Mesendoderm (in vitro differentiated cells): Measurements from ENCODE around the gene HMOX1.
"Not testable (repeated sequence)": the region's sequence is repeated elsewhere in the genome, so short reads cannot be mapped to it uniquely, and the experiment has no call there.

ENCODE experiments used
- DNase-seq: peaks from one replicate; pipeline ENCODE4 v3.0.0; 2013
- H2AK5ac ChIP-seq: 2 replicates; pipeline ENCODE4 v1.6.1; 2013; ENCODE audit warnings: low read length, inconsistent platforms
- H2BK120ac ChIP-seq: 2 replicates; pipeline ENCODE4 v1.6.1; 2013; ENCODE audit warnings: low read depth, mild to moderate bottlenecking, low read length, moderate library complexity, mixed read lengths
- H2BK15ac ChIP-seq: replicated peaks from 2 replicates; pipeline ENCODE4 v1.6.1; 2013; ENCODE audit warnings: low read depth, mild to moderate bottlenecking, moderate library complexity
- H2BK5ac ChIP-seq: 2 replicates; pipeline ENCODE4 v1.6.1; 2013; ENCODE audit warnings: low read length, inconsistent platforms
- H3K18ac ChIP-seq: 2 replicates; pipeline ENCODE4 v1.6.1; 2013; ENCODE audit warnings: mild to moderate bottlenecking, low read length, mixed read lengths
- H3K23ac ChIP-seq: one replicate; pipeline ENCODE4 v1.6.1; 2013; ENCODE audit warnings: low read length
- H3K27ac ChIP-seq: 2 replicates; pipeline ENCODE4 v1.5.1; 2013; ENCODE audit warnings: low read depth, mild to moderate bottlenecking, inconsistent platforms, low read length, moderate library complexity
- H3K27me3 ChIP-seq: 2 replicates; pipeline ENCODE4 v1.6.1; 2013; ENCODE audit warnings: low read length, control low read depth, mild to moderate bottlenecking, inconsistent platforms; ENCODE audit not compliant: insufficient read depth, poor library complexity
- H3K36me3 ChIP-seq: 2 replicates; pipeline ENCODE4 v1.6.1; 2013; ENCODE audit warnings: low read length, inconsistent platforms; ENCODE audit not compliant: control insufficient read depth, insufficient read depth
- H3K4ac ChIP-seq: one replicate; pipeline ENCODE4 v1.6.1; 2013; ENCODE audit warnings: low read depth, mild to moderate bottlenecking, low read length, moderate library complexity
- H3K4me1 ChIP-seq: 2 replicates; pipeline ENCODE4 v1.6.1; 2013; ENCODE audit warnings: low read depth, low read length, inconsistent platforms; ENCODE audit not compliant: control insufficient read depth
- H3K4me2 ChIP-seq: 2 replicates; pipeline ENCODE4 v1.6.1; 2013; ENCODE audit warnings: low read length
- H3K4me3 ChIP-seq: 2 replicates; pipeline ENCODE4 v1.5.1; 2013; ENCODE audit warnings: mild to moderate bottlenecking, low read length
- H3K56ac ChIP-seq: one replicate; pipeline ENCODE4 v1.6.1; 2013; ENCODE audit warnings: low read length
- H3K79me1 ChIP-seq: 2 replicates; pipeline ENCODE4 v1.6.1; 2013; ENCODE audit warnings: low read length, inconsistent platforms
- H3K79me2 ChIP-seq: 2 replicates; pipeline ENCODE4 v1.6.1; 2013; ENCODE audit warnings: mild to moderate bottlenecking, low read length; ENCODE audit not compliant: control insufficient read depth, insufficient read depth
- H3K9ac ChIP-seq: 2 replicates; pipeline ENCODE4 v1.6.1; 2013; ENCODE audit warnings: low read length, inconsistent platforms
- H4K5ac ChIP-seq: one replicate; pipeline ENCODE4 v1.6.1; 2013; ENCODE audit warnings: low read length
- H4K8ac ChIP-seq: one replicate; pipeline ENCODE4 v1.6.1; 2013; ENCODE audit warnings: low read depth, mild to moderate bottlenecking, control low read depth, low read length, moderate library complexity
- WGBS: extraction: QIAGEN DNeasy Blood & Tissue Kit; methylation state at CpG from one replicate; pipeline ENCODE4 v1.1.7; 2013; ENCODE audit warnings: low lambda C conversion rate, missing lambda C conversion rate; ENCODE audit not compliant: insufficient coverage; ENCODE audit errors: extremely low coverage; 5-methylcytosine and 5-hydroxymethylcytosine counted together

HMOX1 gene

GRCh38 chr22:35435201-35435740 lies 54.4 kb downstream of the HMOX1 start:
- H3K27ac ChIP-seq: no peak overlapping the region
- H3K56ac ChIP-seq: no peak overlapping the region
- H3K36me3 ChIP-seq: peaks cover 5% of the 10 kb centered on the region
- no peak for DNase-seq
- no peak overlapping the region for H3K18ac ChIP-seq
- no peak overlapping the region for H3K4me3 ChIP-seq
- H3K79me1 ChIP-seq: no peaks in the 10 kb centered on the region
- H3K79me2 ChIP-seq: no peaks in the 10 kb centered on the region
- no peak overlapping the region for H2BK5ac ChIP-seq
- H3K9ac ChIP-seq: no peak overlapping the region
- no peak overlapping the region for H3K23ac ChIP-seq
- no peak overlapping the region for H2AK5ac ChIP-seq
- H4K8ac ChIP-seq: no peak overlapping the region
- no peaks in the 10 kb centered on the region for H3K27me3 ChIP-seq
- H2BK120ac ChIP-seq: no peak overlapping the region
- H3K4me2 ChIP-seq: no peak overlapping the region
- H2BK15ac ChIP-seq: no peak overlapping the region
- H3K4ac ChIP-seq: no peak overlapping the region
- no peak overlapping the region for H4K5ac ChIP-seq
- no peaks in the 10 kb centered on the region for H3K4me1 ChIP-seq
- WGBS: no CpG with 5 or more reads among the region's 8 CpGs

DNA sequence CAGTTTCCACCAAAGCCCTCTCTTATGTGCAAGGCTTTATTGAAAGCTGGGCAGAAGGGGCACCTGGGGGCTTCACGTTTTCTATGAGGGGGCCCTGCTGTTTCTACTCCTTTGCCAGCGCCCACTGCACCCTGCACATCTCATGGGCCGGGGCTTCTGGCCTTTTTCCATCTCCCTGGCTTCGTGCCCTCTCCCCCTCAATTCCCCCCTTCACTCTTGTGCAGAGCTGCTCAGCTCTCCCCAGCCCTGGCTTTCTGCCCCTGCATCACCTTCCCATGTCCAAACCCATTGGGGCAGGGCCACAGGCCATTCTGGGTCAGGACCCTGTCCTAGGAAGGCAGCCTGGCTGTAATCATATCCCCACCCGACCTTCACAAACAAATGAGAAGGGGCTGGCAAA lies 55.5 kb downstream of the HMOX1 start:
- Histone ChIP-seq H3K36me3 (peaks cover 5% of the 10 kb centered on the region), H4K8ac (no peak overlapping the region), H3K79me2 (no peaks in the 10 kb centered on the region), H3K4ac (no peak overlapping the region), H3K23ac (no peak overlapping the region), H2BK5ac (no peak overlapping the region), H3K27ac (no peak overlapping the region), H3K56ac (no peak overlapping the region), H3K27me3 (no peaks in the 10 kb centered on the region), H2AK5ac (no peak overlapping the region), H3K4me3 (no peak overlapping the region), H4K5ac (no peak overlapping the region), H2BK120ac (no peak overlapping the region), H3K4me2 (no peak overlapping the region), H3K18ac (no peak overlapping the region), H2BK15ac (no peak overlapping the region), H3K4me1 (no peaks in the 10 kb centered on the region), H3K9ac (no peak overlapping the region), H3K79me1 (no peaks in the 10 kb centered on the region)
- WGBS: no CpG with 5 or more reads among the region's 5 CpGs
- DNase-seq: no peak

- Histone ChIP-seq H2BK5ac (no peak overlapping the region), H3K27ac (no peak overlapping the region), H3K79me2 (no peaks in the 10 kb centered on the region), H3K23ac (no peak overlapping the region), H3K4me1 (no peaks in the 10 kb centered on the region), H3K4ac (no peak overlapping the region), H2AK5ac (no peak overlapping the region), H3K36me3 (peaks cover 3% of the 10 kb centered on the region), H3K4me3 (no peak overlapping the region), H3K56ac (no peak overlapping the region), H3K9ac (no peak overlapping the region), H3K27me3 (no peaks in the 10 kb centered on the region), H4K8ac (no peak overlapping the region), H2BK120ac (no peak overlapping the region), H3K79me1 (no peaks in the 10 kb centered on the region), H2BK15ac (no peak overlapping the region), H3K4me2 (no peak overlapping the region), H3K18ac (no peak overlapping the region), H4K5ac (no peak overlapping the region)
- DNase-seq: peak; percentile 84
- WGBS: no CpG with 5 or more reads among the region's 2 CpGs
Observed at GRCh38 chr22:35437049-35437448, 56.2 kb downstream of the HMOX1 start.

- not testable (repeated sequence) for H3K36me3 ChIP-seq, H4K5ac ChIP-seq, H3K56ac ChIP-seq, H3K9ac ChIP-seq, H2BK120ac ChIP-seq, H2BK15ac ChIP-seq, H3K4me2 ChIP-seq, H3K23ac ChIP-seq, H3K4ac ChIP-seq, H2BK5ac ChIP-seq, H3K27ac ChIP-seq, DNase-seq, H3K79me1 ChIP-seq, H3K18ac ChIP-seq, H3K4me1 ChIP-seq, H4K8ac ChIP-seq, H3K27me3 ChIP-seq, H2AK5ac ChIP-seq, H3K79me2 ChIP-seq, H3K4me3 ChIP-seq
- WGBS: 100% methylated on average over 2 of the region's 3 CpGs
Observed at GRCh38 chr22:35438673-35439364, 57.9 kb downstream of the HMOX1 start.

GRCh38 chr22:35439365-35439717 lies 58.4 kb downstream of the HMOX1 start:
- Histone ChIP-seq H2BK15ac (no peak overlapping the region), H3K23ac (no peak overlapping the region), H3K4ac (no peak overlapping the region), H3K27me3 (no peaks in the 10 kb centered on the region), H3K4me3 (no peak overlapping the region), H3K18ac (no peak overlapping the region), H3K4me2 (no peak overlapping the region), H2BK120ac (no peak overlapping the region), H3K4me1 (no peaks in the 10 kb centered on the region), H4K8ac (no peak overlapping the region), H3K9ac (no peak overlapping the region), H3K27ac (no peak overlapping the region), H3K56ac (no peak overlapping the region), H4K5ac (no peak overlapping the region), H2BK5ac (no peak overlapping the region), H3K36me3 (no peaks in the 10 kb centered on the region), H3K79me2 (no peaks in the 10 kb centered on the region), H2AK5ac (no peak overlapping the region), H3K79me1 (no peaks in the 10 kb centered on the region)
- whole genome bisulfite sequencing: no CpG with 5 or more reads among the region's 1 CpG
- DNase-seq: no peak

- Histone ChIP-seq H3K27ac (no peak overlapping the region), H2BK5ac (no peak overlapping the region), H3K18ac (no peak overlapping the region), H2AK5ac (no peak overlapping the region), H4K5ac (no peak overlapping the region), H2BK15ac (no peak overlapping the region), H2BK120ac (no peak overlapping the region), H3K79me1 (no peaks in the 10 kb centered on the region), H3K27me3 (no peaks in the 10 kb centered on the region), H3K4ac (no peak overlapping the region), H3K4me2 (no peak overlapping the region), H3K9ac (no peak overlapping the region), H3K56ac (no peak overlapping the region), H3K4me3 (no peak overlapping the region), H4K8ac (no peak overlapping the region), H3K79me2 (no peaks in the 10 kb centered on the region), H3K36me3 (no peaks in the 10 kb centered on the region), H3K4me1 (no peaks in the 10 kb centered on the region), H3K23ac (no peak overlapping the region)
- no CpG with 5 or more reads among the region's 3 CpGs for WGBS
- no peak for DNase-seq
Observed at GRCh38 chr22:35440129-35440528, 59.2 kb downstream of the HMOX1 start.
